AG04450 (cell line): ENCODE results near the gene GRN. TPM values are rescaled to one million over a fixed set of nuclear protein-coding genes. Genes with fewer than 3 reads are reported as not detected.
A peak's percentile ranks its signal among the peaks of the same experiment; 100 is the strongest.

Experiments used
- CTCF ChIA-PET: fragments of 300-600, 350-600 bp; formaldehyde crosslinking; extraction: SDS; loops from one replicate; lab custom pipeline; 2022; ENCODE audit warnings: antibody characterized with exemption, inconsistent platforms; lab: Charles Lee
- POLR2A ChIA-PET: fragments of 350-600 bp; formaldehyde crosslinking; extraction: SDS; loops from one replicate; lab custom pipeline; 2021; ENCODE audit warnings: antibody characterized with exemption, inconsistent platforms; lab: Yijun Ruan, JAX
- DNase-seq: peaks from one replicate; pipeline ENCODE4 v3.0.0-alpha.2; 2011; ENCODE audit warnings: low read depth, low spot score
- H3K27ac ChIP-seq: one replicate; pipeline ENCODE4 v1.5.1; 2012; ENCODE audit warnings: low read depth, low read length, control low read depth
- H3K27me3 ChIP-seq: one replicate; pipeline ENCODE4 v1.6.0; 2012; ENCODE audit warnings: low read length; ENCODE audit not compliant: control insufficient read depth, insufficient read depth
- H3K4me3 ChIP-seq: 2 replicates; pipeline ENCODE4 v1.5.1; 2011; ENCODE audit warnings: mild to moderate bottlenecking, low read depth, low read length, control low read depth
- H3K9me3 ChIP-seq: 2 replicates; pipeline ENCODE4 v1.5.1; 2012; ENCODE audit warnings: low read length; ENCODE audit not compliant: control insufficient read depth, insufficient read depth
- polyA plus RNA-seq: library from polyadenylated mRNA; depleted of rRNA; stranded (reverse); fragments of >200 nt; gene quantifications from 2 replicates; pipeline ENCODE4 v1.2.3, GENCODE V29; 2011
- TF ChIP-seq, protein P1 (sequence below): IDR thresholded peaks from 2 replicates; pipeline ENCODE4 v1.5.1; 2011; ENCODE audit warnings: low read depth, low read length, control low read depth, inconsistent platforms

Gene GRN
- polyA plus RNA-seq, 1 experiment: 203 TPM

DNA sequence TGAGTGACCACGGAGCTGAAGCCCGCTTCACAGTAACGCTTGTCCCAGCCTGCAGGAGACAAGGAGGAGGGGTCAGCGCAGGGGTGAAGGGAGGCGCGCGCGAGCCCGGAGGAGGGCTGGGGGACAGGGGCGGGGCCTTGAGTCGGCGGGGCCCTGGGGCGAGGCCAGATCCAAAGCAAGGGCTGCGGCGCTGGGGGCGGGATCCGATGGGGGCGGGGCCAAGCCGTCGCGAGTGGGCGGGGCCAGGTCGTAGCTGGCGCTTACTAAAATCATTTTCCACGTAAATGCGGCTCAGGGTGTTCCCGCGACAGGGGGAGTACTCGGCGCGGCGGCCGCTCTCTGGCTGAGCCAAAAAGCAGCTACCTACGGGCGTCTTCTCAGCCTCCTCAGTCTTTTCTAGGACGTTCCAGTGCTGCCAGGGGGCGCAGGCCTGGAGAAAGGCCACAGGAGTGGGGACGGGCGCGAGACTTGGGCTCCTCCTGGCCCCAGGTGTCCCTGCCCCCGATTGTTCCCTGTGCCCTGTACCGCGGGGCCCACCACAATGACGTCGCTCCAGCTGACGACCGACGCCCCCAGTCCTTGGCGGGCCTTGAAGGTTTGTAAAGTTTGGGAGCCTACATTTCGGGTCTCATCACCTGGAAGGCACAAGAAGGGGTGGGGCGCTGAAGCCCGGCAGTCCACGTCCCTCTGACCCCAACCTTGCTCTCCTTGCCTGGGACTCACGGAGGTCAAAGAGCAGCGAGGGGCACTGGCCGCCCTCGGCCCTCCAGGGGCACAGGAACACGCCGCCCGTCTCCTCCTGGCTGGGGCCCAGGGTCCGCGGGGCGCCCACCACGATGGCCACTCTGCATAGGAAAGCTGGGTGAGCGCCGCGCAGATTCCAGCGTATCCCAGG, 40.4 kb downstream of the GRN start:
- POLR2A ChIA-PET: no interaction called here
- H3K27me3 ChIP-seq: peaks cover 30% of the 10 kb centered on the region
- TF ChIP-seq, protein P1, sequence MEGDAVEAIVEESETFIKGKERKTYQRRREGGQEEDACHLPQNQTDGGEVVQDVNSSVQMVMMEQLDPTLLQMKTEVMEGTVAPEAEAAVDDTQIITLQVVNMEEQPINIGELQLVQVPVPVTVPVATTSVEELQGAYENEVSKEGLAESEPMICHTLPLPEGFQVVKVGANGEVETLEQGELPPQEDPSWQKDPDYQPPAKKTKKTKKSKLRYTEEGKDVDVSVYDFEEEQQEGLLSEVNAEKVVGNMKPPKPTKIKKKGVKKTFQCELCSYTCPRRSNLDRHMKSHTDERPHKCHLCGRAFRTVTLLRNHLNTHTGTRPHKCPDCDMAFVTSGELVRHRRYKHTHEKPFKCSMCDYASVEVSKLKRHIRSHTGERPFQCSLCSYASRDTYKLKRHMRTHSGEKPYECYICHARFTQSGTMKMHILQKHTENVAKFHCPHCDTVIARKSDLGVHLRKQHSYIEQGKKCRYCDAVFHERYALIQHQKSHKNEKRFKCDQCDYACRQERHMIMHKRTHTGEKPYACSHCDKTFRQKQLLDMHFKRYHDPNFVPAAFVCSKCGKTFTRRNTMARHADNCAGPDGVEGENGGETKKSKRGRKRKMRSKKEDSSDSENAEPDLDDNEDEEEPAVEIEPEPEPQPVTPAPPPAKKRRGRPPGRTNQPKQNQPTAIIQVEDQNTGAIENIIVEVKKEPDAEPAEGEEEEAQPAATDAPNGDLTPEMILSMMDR: peak; percentile 34; the same call in 1 of the 2 replicates
- CTCF ChIA-PET: interaction anchor here (0.5 to 3.3 kb wide), 5 partner anchors 15 to 207 kb away, joined by 3 to 12 read pairs (median 8); partner anchors contain the start of gene FAM171A2
- H3K27ac ChIP-seq: no peak overlapping the region
- DNase-seq: peak; percentile 13
- no peaks in the 10 kb centered on the region; the same call in 1 of the 2 replicates for H3K9me3 ChIP-seq
- H3K4me3 ChIP-seq: peak overlapping the region; percentile 65

DNA sequence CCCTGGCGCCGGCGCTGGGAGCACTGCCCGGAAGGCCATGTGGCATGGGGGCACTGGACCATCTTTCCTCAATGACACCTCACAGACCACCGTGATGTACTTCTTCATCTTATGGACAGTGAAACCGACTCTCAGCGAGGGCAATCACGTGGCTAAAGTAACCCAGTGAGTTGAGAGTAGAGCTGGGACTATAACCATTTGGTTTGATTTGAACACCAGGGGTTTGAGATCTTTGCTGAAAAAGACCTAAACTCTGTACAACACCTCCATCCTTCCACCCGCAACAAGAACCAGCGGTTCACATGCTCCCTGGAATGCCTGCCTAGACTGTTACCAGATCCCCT, 41.1 kb downstream of the GRN start:
- POLR2A ChIA-PET: no interaction called here
- TF ChIP-seq, protein P1: no peak
- no peak overlapping the region for H3K27ac ChIP-seq
- DNase-seq: no peak
- CTCF ChIA-PET: interaction anchor here (0.6 to 3.3 kb wide), 4 partner anchors 15 to 137 kb away, joined by 3 to 12 read pairs (median 9); partner anchors contain the start of gene FAM171A2
- H3K27me3 ChIP-seq: peaks cover 25% of the 10 kb centered on the region
- H3K4me3 ChIP-seq: peak overlapping the region; percentile 65; the same call in 1 of the 2 replicates
- H3K9me3 ChIP-seq: no peaks in the 10 kb centered on the region; the same call in 1 of the 2 replicates

DNA sequence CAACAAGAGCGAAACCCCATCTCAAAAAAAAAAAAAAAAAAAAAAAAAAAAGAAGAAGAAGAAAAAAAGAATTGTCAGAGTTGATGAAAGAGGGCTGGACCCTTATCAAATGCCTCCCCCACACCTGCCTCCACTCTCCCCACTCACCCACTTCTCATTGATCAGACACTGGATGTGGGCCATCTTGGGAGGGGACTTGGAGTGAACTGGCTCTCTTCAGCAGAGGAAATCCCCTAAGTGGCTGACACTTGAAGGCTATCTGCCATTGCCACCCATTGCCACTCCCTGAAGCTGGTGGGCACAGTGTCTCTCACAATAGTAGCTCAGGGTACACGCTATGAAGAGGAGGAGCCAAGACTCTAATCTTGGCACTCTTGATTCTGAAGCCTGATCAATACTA, 42.7 kb downstream of the GRN start:
- ChIA-PET POLR2A (no interaction called here), CTCF (no interaction called here)
- TF ChIP-seq, protein P1: no peak
- no peaks in the 10 kb centered on the region; the same call in 1 of the 2 replicates for H3K9me3 ChIP-seq
- H3K4me3 ChIP-seq: no peak overlapping the region
- H3K27ac ChIP-seq: no peak overlapping the region
- no peak for DNase-seq
- H3K27me3 ChIP-seq: peaks cover 23% of the 10 kb centered on the region

DNA sequence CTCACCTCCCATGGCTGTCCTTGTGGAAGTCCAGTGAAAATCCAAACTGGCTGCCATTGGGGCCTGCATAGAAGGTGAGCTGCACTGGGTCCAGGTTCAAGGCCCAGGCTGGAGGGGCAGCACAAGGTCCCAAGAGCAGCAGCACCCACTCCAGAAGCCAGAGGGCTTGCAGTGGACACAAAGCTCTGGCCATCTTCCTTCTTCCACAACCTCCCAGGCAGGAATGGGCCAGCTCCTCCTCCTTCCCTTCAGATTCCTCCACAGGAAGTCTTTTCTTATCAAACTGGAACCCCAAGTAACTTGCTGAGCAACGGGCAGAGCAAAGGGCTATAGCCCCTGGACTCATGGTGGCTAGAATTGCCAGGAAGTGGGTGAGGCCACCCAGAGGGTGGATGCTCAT, 44.2 kb downstream of the GRN start, which contains the start of gene ITGA2B:
Gene ITGA2B (minus strand): TSS at position 369 of the 400 bp plus-strand sequence. CDS start 176 bp downstream, at position 193.
- TF ChIP-seq, protein P1: no peak
- DNase-seq: no peak
- ChIA-PET POLR2A (no interaction called here), CTCF (interaction anchor here (1.3 kb wide), 1 partner anchor 11 kb away, joined by 5 read pairs; no protein-coding TSS in a partner anchor)
- Histone ChIP-seq H3K27ac (no peak within 1 kb of the TSS), H3K27me3 (peaks cover 9% of the 10 kb centered on the region), H3K9me3 (no peaks in the 10 kb centered on the region; the same call in 1 of the 2 replicates), H3K4me3 (no peak within 1 kb of the TSS)
